Measurements from ENCODE around the gene MB21D2.

- TF ChIP-seq POLR2AphosphoS5 (IDR thresholded peaks at IDR 0.05), result no peak
- TF ChIP-seq CTCF (IDR thresholded peaks at IDR 0.05), result no peak
Observed at GRCh38 chr3:192842138-192842537, 75.5 kb downstream of the MB21D2 start.
